Right renal pelvis (tissue), 4 donors: ENCODE measurements around the gene SHD. TPM values are rescaled to one million over a fixed set of nuclear protein-coding genes. Genes with fewer than 3 reads are reported as not detected.
A peak's percentile ranks its signal among the peaks of the same experiment; 100 is the strongest.
"Not testable (repeated sequence)": the region's sequence is repeated elsewhere in the genome, so short reads cannot be mapped to it uniquely, and the experiment has no call there.

Experiments
- DNase-seq, 4 donors: peaks; one replicate each; pipeline ENCODE4 v3.0.0-alpha.2; 2013; ENCODE audit warnings: low read depth in 4 of 4, low spot score in 3 of 4, missing footprints in 1 of 4
- polyA plus RNA-seq, 4 donors: library from polyadenylated mRNA; unstranded; fragments of 120-200 nt; gene quantifications; one replicate each; pipeline ENCODE4 v1.2.1, GENCODE V29; 2013; ENCODE audit not compliant: insufficient read length in 4 of 4

Gene SHD
- polyA plus RNA-seq, 4 donors, result 0.81 to 3.2 (median 1.9) TPM

GRCh38 chr19:4322942-4323665, 44.0 kb downstream of the SHD start:
- no peak for DNase-seq

DNA sequence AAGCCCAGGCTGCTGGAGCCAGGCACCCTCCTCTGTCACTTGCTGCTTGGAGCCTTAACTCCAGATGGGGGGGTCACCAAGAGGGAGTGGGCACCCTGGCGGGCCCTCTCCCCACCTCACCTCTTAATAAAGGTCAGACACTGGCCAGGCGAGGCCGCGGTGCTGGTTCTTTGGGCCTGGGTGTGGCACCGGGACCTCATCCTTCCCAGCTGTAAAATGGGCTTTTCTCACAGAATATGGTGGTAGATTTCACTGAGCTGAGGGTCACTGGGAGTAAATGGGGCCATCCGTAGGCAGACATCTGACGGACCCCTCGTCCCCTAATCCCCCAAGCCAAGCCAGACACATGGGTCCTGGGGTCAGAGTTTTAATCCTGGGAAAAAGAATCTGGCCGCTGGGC, 44.6 kb downstream of the SHD start:
- DNase-seq, result no peak

- DNase-seq, result no peak
Observed at GRCh38 chr19:4324228-4324627, 45.2 kb downstream of the SHD start.

DNA sequence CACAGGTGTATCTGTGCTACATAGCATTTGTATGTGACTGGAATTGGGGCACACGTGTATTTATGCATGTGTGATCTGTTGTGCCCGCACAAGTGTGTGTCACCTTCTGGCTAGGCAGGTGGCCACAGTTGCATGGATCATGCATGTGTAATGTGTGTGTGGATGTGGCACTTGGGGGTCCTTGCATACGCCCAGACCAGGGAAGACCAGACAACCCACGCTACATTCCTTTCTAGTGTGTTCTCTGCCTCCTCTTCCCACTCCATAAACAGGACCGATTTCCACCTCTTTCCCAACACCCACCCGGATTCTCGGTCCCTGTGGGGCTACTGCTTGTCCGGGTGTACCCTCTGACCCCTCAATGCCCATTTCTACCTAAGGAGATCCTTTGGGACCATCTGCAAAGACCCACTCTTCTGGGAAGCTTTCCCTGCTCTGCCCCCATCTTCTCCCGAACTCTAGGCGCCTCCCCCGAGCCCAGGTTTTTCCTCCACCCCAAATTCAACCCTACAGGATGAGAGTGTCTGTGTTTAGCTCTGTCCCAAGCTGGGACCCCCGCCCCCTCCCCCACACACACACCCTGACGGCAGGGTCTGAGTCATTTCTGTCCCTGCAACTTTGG, 47.3 kb downstream of the SHD start:
- DNase-seq, result no peak

GRCh38 chr19:4326837-4327251, 47.8 kb downstream of the SHD start:
- no peak for DNase-seq

- peak in 1 of 4 donors; percentile 49 for DNase-seq
Observed at GRCh38 chr19:4327252-4327876, 48.3 kb downstream of the SHD start.

GRCh38 chr19:4327877-4328242, 48.8 kb downstream of the SHD start:
- no peak for DNase-seq

DNA sequence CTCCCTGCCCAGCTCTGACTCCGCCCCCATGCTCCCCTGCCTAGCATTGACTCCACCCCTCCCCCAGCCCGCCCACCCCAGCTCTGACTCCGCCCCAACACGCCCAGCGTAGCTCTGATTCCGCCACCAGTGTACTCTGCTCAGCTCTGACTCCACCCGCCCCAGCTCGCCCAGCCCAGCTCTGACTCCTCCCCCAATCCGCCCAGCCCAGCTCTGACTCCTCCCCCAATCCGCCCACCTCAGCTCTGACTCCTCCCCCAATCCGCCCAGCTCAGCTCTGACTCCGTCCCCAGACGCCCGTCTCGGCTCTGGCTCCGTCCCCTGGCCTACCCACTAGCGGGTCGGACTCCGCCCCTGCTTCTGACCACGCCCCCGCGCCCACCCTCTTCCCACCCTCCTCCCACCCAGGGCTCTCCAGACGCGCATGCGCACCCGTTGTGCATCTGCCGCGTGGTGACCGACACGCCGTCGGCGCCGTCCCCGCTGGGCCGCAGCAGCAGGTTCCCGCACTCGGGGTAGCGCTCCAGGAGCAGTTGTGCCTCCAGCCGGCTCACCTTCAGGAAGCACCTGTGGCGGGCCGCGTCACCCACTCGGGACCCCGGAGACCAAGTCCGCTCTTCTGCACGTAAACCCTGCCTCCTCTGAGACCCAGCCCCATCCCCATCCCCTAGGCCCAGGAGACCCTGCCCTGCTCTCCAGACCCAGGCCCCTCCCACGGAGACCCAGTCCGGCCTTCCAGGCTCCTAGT, 49.4 kb downstream of the SHD start:
- DNase-seq, result peak; percentile 85 to 91 (median 90)

GRCh38 chr19:4328991-4329681, 50.1 kb downstream of the SHD start:
- DNase-seq, result not testable (repeated sequence)

GRCh38 chr19:4329858-4330257, 50.8 kb downstream of the SHD start:
- DNase-seq, result no peak

GRCh38 chr19:4334929-4335570, 56.0 kb downstream of the SHD start:
- no peak for DNase-seq

DNA sequence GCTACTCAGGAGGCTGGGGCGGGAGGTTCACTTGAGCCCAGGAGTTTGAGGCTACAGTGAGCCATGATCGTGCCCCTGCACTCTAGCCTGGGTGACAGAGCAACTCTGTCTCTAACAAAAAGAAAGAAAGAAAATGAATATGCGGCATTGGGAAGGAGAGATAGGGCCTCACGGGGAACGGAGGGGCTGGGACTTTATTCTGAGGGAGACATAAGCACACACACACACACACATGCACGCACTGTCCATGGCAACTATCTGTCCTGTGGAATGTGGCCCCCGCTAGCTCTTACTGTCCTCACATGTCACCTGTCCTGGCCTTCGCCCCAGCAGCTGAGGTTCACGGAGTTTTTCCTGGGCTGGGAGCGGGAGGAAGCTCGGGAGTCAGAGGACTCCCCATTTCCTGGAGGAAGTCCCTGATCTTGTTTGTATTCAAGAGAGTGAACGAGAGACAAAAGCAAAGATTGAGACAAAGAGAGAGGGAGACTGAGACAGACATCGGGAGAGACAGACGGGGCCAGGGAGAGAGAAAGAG, 58.9 kb downstream of the SHD start:
- DNase-seq, result no peak

DNA sequence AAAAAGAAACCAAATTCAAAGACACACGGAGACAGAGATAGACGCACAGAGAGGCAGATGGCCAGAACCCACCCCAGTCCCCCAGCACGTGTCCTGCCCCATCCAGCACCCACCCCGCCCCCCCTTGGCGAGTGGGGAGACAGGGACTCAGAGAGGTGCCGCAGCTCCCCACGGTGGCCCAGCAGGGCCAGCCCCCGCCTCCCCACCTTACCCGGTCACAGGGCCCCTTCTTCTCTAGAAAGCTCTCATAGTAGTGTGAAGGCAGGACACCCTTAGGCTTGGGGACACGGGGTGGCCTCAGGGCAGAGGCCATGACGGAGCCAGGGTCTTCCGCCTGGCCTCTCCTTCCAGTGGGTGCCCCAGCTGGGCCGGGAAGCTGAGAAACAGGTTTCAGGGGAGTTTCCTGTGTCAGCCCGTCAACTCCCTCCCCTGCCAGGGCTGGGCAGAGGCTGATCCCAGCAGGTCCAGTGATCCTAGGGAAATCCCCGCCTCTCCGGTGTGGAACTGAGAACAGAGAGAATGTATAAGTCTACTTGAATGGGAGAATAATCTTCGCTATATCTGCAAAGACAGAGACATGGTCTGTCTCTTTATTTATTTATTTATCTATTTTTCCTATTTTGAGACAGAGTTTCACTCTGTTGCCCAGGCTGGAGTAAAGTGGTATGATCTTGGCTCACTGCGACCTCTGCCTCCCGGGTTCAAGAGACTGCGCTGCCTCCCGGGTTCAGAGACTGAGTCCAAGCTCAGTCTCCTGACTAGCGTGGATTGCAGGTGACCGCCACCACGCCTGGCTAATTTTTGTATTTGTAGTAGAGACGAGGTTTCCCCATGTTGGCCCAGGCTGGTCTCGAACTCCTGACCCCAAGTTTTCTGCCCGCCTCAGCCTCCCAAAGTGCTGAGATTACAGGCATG, 59.6 kb downstream of the SHD start, which contains the start of gene STAP2:
STAP2 (minus strand) TSS at position 387 of the 915 bp plus-strand sequence; CDS start at position 313, 74 bp downstream.
- no peak for DNase-seq

Other genes with a start within 250 kb of the SHD start
- 10 to 100 TPM in 2 of 4 donors, 1 to 10 TPM in 2; 8.9 to 11.0 (median 9.7) TPM for gene ZBTB7A, start 212.4 kb upstream of the SHD start, polyA plus RNA-seq
- gene MAP2K2, start 155.1 kb upstream of the SHD start, polyA plus RNA-seq, result 100 to 1,000 TPM; 102 to 139 (median 104) TPM
- 1 to 10 TPM; 1.0 to 1.5 (median 1.2) TPM for gene CREB3L3, start 125.6 kb upstream of the SHD start, polyA plus RNA-seq
- 10 to 100 TPM; 16.1 to 26.1 (median 17.4) TPM for gene SIRT6, start 96.7 kb upstream of the SHD start, polyA plus RNA-seq
- gene ANKRD24, start 96.6 kb upstream of the SHD start, polyA plus RNA-seq, result 1 to 10 TPM in 2 of 4 donors, under 1 TPM in 2; 0.89 to 1.4 (median 1.0) TPM
- gene EBI3, start 49.7 kb upstream of the SHD start, polyA plus RNA-seq, result under 1 TPM in 3 of 4 donors, not detected in 1; 0.47 to 0.73 (median 0.61) TPM
- gene YJU2, start 32.2 kb upstream of the SHD start, polyA plus RNA-seq, result 10 to 100 TPM; 20.0 to 23.7 (median 22.8) TPM
- under 1 TPM; 0.15 to 0.44 (median 0.37) TPM for gene TMIGD2, start 23.1 kb downstream of the SHD start, polyA plus RNA-seq
- 1 to 10 TPM; 4.6 to 6.5 (median 5.5) TPM for gene FSD1, start 25.3 kb downstream of the SHD start, polyA plus RNA-seq
- gene STAP2, start 59.6 kb downstream of the SHD start, polyA plus RNA-seq, result 10 to 100 TPM; 14.7 to 30.9 (median 25.8) TPM
- 10 to 100 TPM; 22.1 to 31.8 (median 23.5) TPM for gene MPND, start 64.3 kb downstream of the SHD start, polyA plus RNA-seq
- 10 to 100 TPM; 60.1 to 82.5 (median 64.7) TPM for gene SH3GL1, start 121.3 kb downstream of the SHD start, polyA plus RNA-seq
- gene CHAF1A, start 123.4 kb downstream of the SHD start, polyA plus RNA-seq, result 10 to 100 TPM; 21.8 to 27.0 (median 25.4) TPM
- gene UBXN6, start 178.5 kb downstream of the SHD start, polyA plus RNA-seq, result 100 to 1,000 TPM in 2 of 4 donors, 10 to 100 TPM in 2; 94.1 to 127 (median 100) TPM
- gene HDGFL2, start 193.0 kb downstream of the SHD start, polyA plus RNA-seq, result 10 to 100 TPM; 65.1 to 87.4 (median 71.1) TPM
- 1 to 10 TPM in 1 of 4 donors, under 1 TPM in 3; 0.39 to 1.3 (median 0.68) TPM for gene PLIN4, start 239.2 kb downstream of the SHD start, polyA plus RNA-seq